Activated CD4-positive, CD25-positive, alpha-beta regulatory T cell treated with anti-CD3 and anti-CD28 coated beads, Interleukin-2, amount 50 U/mL, for 72 hours (primary cell): Measurements from ENCODE around the gene DLGAP1.
"Not testable (repeated sequence)": the region's sequence is repeated elsewhere in the genome, so short reads cannot be mapped to it uniquely, and the experiment has no call there.

ENCODE experiments used
- DNase-seq: peaks from one replicate; pipeline ENCODE4 v3.0.0; 2021

DLGAP1 gene

DNA sequence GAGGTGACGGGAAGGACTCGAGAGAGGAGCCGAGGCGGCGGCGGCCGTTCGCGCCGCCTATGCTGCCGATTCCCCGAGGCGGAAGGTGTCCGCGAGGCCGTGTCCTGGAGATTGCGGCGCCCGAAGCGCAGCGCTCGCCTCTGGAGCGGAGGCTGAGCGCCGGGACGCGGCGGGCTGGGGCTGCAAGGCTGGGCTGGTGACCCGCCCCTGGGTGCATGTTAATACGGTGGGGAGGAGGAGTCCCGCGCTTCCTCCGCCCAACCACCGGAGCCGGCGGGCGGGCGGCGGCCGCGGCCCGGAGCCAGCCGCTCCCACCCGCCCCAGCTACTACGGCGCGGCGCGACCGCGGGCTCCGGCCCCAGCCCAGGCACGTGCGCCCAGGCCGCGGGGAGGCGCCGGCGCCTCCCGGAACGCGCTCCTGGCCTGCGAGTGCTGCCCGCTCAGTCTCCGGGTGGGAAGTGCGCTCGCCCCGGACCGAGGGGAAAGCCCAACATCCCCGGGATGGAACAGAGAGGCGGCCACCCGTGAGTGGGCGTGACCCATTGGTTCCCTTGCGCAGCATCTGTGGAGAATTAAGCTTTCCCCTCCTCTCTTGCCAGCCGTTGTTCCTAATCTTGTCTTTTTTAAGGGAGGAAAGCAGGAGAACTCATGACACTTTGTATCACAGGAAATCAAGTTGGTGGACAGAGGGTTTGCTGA is at the start of gene DLGAP1:
DLGAP1 (minus strand) TSS at position 195 of the 699 bp plus-strand sequence.
- DNase-seq: no peak

DNA sequence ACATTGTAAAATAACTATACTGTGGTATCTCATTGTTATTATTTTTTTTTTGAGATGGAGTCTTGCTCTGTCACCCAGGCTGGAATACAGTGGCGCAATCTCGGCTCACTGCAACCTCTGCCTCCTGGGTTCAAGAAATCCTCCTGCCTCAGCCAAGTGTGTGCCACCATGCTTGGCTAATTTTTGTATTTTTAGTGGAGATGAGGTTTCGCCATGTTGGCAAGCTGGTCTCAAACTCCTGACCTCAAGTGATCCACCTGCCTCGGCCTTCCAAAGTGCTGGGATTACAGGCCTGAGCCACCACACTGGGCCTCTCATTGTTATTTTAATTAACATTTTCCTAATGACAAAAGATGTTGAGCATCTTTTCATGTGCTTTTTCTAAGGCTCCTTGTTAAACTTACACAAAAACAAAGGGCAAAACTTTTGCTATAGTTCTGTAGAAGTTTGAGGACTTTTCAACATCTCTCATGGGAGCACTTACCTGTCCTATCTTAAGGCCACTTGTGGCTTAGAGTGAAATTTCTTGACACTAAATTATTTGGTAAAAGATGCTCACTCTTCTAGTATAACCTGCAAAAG is 39.7 kb upstream of the DLGAP1 start:
- not testable (repeated sequence) for DNase-seq

DNA sequence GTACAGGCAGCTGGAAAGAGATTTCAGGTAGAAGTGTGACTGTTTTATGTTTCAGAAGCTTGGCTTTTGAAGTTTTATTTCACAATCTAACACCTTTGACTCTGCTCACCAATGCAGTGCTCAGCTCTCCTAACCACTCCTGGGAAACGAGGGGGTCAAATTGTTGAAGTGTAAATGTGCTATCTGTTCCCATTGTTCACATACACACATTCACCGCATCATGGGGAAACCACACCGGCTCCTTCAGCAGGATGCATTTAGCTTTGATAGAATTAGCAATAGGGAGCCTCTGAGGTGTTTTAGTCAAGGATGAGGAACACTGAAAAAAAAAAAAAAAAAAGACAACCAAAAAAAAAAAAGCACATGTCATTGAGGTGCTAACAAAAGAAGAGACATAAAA is 13.4 kb upstream of the DLGAP1 start:
- no peak for DNase-seq

DNA sequence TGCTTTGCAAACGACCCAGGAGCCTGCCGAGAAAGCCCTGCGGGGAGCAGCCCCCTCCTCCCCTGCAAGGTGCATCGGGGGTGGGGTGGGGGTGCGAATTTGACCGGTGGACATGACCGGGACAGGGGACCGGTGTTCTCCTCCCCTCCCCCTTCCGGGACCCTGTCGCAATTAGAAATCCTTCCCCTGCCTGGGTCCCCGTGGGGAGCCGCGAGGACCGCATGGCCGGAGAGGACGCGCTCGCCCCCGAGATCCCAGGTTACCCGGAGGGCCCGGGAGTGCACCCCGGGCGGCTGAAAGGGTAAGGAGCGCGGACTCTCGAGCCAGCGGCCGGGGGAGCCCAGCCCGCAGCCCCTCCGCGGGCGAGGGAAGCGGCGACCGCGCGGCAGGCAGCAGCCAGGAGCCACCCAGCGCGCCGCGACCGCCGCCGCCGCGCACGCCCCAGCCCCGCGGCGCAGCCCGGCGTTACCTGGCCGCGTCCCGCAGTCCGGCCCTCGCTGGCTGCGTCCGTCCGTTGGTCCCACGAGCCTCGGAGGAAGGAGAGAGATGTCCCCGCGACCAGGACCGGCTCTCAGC is 482 bp downstream of the DLGAP1 start:
- DNase-seq: no peak

DNA sequence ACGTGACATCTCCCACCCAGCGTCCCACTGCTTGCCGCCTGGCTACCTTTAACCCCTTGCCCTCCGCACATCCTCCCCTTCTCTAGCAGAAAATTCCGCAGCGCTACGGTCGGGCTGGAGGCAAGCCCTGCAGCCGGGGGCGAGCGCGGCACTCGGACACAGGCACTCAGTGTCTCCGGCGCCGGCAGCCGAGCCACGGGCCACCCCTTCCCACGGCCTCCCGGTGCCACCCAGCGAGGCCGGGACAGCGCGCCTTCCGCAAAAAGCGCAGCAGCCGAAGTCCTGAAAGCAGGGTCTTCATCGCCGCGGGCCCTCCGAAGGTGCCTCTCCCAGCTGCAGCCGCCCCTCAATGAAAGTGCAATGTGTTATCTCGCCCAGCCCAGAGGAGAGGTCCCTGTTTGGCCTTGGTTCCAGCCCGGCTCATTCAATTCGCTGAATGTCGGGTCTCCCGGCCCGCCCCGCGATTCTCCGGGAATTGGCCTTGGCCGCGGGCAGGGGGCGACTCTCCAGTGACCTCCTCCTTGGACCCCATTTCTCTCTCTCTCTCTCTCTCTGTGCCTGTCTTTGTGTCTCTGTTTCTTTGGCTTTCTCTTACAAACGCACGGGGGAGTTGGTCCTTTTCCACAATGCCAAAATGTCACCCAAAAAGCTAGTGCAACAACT is 1.1 kb downstream of the DLGAP1 start:
- no peak for DNase-seq

DNA sequence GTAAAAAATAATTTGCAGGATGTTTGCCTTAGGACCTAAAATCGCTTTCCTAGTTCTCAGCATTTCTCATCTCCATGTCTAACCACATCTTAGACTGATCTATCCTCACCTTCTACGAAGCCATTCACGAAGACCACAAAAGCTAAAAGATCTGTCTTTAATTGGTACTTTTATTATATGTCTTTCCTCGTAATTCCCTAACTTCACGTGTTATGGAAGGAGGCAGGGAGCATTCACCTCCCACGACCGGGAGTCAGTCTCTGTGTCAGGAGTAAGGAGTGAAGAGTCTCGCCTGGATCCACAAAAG is 1.6 kb downstream of the DLGAP1 start:
- DNase-seq: no peak

DNA sequence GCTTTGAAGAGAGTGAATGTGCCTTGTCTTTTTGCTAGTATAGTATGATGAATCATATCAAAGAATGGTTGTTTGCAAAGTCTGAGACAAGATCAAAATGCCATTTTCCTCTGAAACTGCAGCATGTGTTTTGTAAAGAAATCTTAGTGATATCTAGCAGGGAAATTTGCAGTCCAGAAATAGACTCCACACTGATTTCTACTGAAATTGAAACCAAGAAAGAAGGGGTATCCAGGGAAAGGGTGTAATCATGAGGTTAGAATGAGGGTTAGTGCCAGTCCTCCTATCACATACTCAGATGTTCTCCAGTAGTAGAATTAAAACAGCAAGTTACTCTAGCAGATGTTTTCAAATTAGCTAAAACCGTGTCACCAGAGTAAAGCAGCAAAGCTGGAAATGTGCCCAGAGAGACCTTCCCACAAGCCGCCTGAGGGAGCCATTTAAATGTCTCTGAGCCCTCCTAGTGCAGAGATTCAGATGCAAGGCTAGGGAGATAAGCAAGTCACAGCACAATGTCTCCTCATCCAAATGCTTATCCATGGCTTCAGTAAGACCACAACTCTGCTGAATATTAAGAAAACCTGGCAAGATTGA is 4.9 kb downstream of the DLGAP1 start:
- no peak for DNase-seq

DNA sequence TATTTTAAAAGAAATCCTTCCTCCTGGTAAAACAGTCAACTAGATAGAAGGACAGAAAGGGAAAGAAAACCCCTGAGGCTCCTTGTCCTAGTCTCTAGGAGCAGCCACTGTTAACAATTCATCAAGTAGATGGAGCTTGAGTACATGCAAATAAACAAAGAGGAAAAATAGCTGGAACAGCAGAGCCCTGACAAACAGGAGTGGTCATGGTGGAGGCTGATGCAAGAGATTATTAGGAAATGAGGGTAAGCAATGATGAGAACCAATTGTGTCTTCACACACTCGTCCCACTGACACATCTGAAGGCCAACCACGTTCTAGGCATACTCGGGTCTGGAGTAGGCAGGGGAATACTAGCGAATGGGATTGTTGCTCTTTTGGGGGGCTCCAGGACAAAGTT is 9.2 kb downstream of the DLGAP1 start:
- no peak for DNase-seq

DNA sequence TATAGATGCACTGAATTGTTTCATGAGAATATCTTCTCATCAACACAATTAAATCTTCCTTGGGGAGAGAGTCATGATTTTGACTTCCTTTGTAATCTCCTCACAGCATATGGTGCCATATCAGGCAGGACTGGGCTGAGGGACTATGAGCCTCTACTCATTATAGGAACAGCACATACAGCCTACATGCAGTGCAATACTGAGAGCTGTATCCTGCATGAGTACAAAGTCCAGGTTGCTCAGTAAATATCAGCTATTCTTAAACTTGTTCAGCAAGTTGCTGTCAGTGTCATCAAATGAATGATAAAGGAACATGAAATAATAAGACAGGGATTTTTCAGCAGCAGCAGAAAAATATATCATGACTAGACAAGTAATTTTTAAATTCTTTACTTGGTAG is 10.8 kb downstream of the DLGAP1 start:
- no peak for DNase-seq

DNA sequence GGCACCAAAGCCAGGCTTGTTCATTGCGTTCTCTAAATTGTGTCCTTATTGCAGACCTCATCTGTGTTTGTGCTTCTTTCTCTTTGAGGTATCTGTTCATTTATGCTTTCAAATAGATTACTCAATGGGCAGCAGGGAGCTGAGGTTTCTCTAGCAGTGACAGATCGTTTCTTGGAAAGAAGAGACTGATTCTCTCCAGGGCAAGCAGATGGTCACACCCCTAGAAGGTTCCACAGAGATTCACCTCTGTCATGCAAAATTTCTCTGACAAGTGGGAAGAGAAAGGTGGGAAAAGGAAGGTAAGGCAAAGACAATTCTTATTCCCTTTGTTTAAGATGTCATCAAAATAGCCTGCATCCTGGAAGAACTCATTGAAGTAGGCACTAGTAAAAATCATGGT is 14.0 kb downstream of the DLGAP1 start:
- no peak for DNase-seq

DNA sequence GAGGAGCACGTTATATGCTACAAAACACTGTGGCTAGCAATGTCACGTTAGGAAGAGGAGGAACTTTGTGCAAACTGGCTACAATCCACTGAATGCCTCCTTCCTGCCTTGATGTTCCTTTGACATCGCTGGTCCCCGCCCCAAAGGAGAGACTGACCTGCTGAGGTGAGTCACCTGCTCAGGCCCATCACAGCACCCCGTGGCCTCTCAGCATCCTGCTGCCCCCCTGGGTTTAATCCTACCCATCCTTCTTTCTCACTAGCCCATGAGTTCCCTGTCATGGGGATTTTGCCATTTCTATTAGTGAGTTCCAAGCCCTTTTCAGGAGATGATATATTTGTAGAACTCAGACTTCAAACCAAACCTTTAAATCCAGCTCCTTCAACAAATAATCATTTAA is 16.2 kb downstream of the DLGAP1 start:
- no peak for DNase-seq

DNA sequence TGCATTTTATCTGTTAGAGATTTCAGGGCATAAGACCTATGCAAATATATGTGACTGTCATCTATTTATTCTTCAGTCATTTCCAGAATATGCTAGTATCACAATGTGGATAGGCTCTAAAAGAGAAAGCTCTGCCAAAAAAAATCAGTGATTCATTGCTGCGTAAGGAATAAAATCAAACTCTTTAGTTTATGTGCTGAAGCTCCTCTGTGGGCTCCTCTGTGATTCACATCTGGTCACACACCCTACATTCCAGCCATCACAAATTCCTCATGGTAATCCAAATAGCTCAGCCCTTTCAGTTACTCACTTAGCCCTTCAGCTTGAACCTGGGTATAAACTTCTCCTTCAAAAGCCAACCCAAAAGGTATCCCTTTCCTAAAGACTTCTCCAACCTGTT is 21.4 kb downstream of the DLGAP1 start:
- no peak for DNase-seq

DNA sequence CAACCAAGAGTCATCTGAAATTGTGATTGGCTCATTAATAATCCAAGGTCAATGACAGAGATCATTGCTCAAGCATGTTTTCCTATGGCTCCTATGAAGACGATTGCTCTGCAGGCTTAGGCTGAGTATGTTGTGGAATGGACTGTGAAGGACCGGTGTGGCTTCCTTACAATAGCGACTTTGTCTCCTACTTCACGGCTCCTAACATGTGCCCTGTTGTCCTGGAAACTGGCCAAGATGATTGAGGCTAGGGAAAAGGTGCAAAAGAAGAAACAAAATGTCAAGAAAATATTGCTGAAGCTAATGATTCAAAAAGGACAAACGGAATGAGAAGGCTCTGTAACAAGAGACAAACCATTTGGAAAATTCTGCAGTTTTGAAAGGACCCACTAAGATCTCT is 24.3 kb downstream of the DLGAP1 start:
- DNase-seq: no peak

DNA sequence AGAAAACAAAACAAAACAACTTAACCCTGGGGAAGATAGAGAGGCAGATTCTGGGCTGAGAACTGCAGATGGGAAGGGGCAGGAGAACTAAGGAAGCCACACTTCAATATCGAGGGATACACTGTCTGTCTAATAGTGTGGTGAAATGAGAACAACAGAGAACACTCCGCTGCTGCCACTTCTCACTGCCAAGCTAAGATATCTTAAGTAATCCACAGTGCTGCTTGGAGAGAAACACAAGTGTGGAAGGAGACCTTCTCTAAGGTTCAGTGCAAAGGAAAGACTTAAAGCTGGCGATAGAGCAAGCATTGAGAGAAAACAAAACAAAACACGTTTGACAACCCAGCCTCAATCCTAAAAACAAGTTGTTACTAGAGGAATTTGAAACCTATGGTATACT is 37.4 kb downstream of the DLGAP1 start:
- DNase-seq: no peak

DNA sequence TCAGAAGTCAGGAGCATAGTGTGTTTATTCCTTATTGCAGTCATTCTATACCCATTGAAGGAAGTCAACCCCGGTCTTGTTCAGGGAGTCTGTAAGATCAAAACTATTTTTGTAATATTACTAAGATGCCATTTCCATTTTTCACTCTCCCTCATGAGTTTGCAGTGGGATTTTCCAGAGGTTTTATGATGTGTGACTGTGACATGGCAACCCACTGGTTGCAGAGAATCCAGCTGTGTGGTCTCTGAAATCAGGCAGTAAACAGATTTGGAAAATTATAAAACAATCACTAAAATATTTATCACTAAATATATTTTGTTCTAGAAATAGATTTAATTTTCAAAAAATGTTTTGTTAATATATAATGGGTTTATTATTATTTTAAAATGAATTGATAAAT is 38.1 kb downstream of the DLGAP1 start:
- no peak for DNase-seq

DNA sequence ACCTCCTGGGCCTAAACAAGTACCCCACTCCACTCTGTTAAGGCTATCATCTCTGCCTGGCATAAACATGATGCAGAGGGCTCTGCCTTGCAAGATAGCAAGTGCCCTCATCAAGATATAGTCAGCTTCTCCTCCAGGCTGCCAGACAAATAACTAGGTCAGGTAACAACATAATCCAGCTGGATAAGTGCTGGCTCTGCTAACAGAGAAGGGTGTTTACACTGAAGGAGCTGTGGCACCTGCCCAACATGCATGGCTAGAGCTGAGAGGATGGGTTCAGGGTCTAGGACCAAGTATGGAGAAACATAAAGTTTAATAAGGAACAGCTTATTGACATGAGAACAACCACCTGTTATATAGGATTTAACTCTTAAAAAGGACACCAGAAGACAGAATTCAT is 42.8 kb downstream of the DLGAP1 start:
- no peak for DNase-seq

DNA sequence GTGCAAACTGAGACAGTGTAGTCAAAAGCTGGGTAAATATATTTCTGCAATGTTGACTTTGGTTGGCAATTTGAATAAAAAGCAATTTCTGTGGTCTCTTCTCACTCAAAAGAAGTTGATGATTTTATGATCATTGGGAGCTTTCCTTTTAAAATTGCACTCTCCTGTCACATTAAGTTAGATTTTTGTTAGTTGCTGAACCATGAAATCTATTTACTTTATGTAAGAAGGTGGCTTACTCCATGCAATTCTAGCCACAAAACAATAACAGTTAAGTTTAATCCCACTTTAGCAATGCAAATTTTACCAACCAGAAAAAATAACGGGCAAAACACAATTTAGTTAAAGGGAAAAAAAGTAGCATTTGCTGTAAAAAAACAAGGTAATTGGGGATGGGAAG is 48.3 kb downstream of the DLGAP1 start:
- DNase-seq: no peak

DNA sequence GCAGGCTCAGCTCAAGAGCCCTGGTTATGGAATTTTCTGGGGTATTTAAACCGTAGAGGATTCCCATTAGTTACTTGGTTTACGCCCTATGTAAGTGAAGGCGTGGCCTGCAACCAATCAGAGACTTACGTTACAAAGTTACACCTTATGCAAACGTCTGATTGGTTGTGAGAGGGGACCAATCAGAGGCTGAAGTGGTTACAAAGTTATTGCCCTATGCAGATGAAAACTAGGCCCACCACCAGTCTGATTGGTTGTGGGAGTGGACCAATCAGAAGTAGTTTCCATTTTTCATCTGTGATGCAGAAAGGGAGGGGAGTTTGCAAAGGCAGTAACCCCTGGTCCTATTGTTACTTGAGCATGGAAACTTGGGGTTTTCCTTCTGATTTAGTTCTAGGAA is 49.1 kb downstream of the DLGAP1 start:
- no peak for DNase-seq

DNA sequence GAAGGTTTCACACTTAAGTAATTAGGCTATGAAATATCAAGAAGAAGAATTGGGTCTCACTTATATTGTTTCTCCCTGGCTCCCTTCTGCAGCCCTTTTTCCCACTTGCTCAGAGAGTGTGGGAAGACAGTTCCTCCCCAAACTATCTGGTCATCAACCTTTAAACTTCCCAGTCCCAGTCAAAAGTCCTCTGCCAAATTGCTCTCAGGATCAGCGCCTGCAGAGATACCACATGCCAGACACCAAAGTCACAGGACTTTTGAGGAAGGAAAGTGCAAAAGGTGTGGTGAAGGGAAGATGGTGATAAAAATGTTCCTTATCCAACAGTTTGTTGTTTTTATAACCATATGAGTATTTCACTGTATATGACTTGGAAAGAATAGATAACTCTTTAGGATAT is 51.3 kb downstream of the DLGAP1 start:
- DNase-seq: no peak

DNA sequence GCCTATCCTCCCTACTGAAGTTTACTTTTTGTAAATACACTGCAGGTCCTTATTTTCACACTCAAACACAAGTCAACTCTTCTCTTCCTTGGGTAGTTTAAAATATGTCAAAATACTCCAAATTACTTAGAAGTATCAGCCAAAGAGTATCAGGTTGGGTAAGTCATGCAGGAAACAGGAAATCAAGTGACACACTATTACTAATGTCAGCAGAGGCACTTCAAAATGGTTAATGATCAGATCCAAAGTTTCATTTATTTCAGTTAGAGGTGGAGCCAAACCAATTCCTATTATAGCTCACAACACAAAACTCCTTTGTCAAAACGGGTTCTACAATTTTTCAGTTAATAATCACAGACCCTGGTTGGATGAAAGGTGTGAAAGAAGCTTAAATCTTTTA is 54.2 kb downstream of the DLGAP1 start:
- DNase-seq: no peak

DNA sequence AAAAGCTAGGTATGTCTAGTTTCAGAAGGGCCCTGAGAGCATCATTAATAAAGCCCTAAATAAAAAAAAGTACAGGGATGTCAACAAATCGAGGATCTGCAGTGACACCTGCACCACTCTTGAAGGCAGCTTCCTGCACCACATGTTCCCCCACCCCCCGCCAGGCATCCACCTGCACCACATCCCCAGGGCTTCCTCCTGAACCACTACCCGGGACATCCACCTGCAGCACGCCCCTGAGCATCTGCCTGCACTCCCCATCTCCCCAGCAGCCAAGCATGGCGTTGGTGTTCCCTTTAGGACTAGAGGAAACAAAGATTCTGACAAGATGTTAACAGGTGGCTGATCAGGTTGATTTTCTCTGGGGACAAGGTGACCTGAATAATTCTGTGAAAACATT is 55.2 kb downstream of the DLGAP1 start:
- no peak for DNase-seq

DNA sequence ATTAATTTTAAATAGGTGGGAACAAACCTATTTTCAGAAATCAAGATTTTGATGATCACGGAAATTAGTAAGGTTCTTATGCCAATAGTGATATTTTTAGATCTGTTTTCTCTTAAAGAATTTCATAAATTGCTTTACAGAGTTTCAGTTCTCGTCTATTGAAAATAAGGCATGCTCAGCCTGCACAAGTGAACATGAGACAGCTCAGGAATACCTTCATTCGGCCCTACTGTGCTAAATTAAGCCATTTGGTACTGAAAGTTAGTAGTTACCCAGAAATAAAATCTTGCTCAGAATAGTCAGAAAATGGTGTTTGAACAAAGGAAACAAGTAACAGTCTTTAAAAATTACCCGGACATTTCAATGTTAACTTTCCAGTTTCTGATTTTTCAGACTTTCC is 60.4 kb downstream of the DLGAP1 start:
- DNase-seq: no peak

DNA sequence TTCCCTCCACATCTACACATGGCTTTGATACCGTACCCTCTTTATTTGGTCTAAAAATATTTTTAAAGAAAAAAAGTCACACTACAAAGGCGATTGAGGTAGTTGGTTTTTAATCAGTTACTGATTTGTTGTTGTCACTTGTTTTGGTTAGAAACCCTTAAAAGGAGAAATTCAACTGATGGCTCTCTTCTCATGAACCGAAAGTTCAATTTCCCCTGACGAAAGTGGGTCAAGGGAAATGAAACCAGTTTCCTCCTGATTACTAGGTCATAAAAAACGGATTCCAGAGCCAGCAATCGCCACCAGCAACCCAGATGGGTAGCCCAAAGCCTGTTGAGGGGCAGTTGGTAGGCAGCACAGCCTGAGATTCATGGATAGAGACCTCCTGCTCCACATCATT is 63.2 kb downstream of the DLGAP1 start:
- no peak for DNase-seq

DNA sequence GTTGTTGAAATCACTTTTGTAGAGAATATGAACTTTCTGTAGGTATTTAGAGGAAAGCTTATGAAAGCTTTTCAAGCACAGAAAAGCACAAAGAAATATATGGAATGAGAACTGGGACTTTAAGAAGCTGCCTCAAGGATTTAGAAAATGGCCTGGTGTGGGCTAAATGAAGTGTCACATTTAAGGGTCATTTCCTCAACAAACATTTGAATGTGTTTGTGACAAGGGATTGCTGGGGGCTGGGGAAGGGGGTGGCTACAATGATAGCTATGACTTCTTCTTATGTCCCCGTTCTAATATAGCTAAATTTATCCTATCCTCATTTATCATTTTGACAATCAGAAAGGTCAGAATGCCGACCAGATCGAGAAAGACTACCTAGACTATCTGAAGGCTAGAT is 69.2 kb downstream of the DLGAP1 start:
- no peak for DNase-seq
